Breast epithelium (tissue), 3 donors: ENCODE data around the gene SCN3A.

Source experiments
- POLR2A ChIP-seq: fragments of 450-650 bp; IDR thresholded peaks from one replicate; pipeline ENCODE4 v1.6.1; 2016; ENCODE audit warnings: antibody characterized with exemption, mild to moderate bottlenecking, moderate library complexity
- TF ChIP-seq, protein P1 (sequence below), 3 donors: fragments of 450-650 bp; IDR thresholded peaks; one replicate each; pipeline ENCODE4 v1.5.1; 2016 to 2017; ENCODE audit warnings: antibody characterized with exemption in 3 of 3, mild to moderate bottlenecking in 3 of 3, moderate library complexity in 3 of 3

DNA sequence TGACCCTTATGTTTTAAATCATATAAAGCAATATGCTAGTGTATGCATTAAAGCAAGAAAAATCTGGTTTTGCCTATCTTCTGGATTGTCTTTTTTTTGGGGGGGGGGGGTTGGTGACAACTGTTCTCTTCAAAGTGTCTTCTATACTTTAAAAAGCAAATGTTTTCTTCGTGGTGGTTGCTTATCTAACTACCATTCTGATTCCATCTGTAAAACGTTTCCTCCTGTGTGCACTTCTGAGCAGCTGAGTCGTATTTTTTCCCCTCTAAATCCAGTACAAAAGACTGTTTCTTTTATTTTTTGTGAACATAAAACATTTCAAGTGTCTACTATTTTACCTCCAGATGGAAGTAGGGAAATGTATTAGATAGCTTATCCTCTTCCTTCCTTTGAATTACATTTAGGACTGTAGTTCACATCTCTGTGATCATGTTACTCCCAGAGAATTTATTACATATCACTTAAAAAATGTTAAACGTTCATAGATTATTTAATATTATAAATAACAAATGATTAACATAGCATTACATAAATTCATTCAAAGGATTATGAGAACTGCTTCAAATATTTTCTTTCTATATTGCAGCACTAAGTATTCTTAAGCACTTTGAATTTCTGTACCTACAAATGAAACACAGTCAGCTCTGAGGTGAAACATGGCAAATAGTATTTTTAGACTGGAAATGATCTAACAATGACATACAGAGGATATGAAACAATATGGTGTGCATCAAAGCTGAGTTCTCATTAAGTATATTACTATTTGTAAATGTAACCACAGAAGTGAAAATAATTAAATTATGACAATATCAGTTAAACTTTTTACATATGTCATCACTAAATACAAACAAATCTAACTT lies 56.4 kb downstream of the SCN3A start:
- TF ChIP-seq POLR2A: no peak
- TF ChIP-seq, protein P1, sequence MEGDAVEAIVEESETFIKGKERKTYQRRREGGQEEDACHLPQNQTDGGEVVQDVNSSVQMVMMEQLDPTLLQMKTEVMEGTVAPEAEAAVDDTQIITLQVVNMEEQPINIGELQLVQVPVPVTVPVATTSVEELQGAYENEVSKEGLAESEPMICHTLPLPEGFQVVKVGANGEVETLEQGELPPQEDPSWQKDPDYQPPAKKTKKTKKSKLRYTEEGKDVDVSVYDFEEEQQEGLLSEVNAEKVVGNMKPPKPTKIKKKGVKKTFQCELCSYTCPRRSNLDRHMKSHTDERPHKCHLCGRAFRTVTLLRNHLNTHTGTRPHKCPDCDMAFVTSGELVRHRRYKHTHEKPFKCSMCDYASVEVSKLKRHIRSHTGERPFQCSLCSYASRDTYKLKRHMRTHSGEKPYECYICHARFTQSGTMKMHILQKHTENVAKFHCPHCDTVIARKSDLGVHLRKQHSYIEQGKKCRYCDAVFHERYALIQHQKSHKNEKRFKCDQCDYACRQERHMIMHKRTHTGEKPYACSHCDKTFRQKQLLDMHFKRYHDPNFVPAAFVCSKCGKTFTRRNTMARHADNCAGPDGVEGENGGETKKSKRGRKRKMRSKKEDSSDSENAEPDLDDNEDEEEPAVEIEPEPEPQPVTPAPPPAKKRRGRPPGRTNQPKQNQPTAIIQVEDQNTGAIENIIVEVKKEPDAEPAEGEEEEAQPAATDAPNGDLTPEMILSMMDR (IDR thresholded peaks at IDR 0.05): no peak
